HG02870 (cell line): ENCODE measurements around the gene GRID1.

ENCODE experiments used
- ATAC-seq: cut with Tn5 transposase; IDR thresholded peaks from one replicate; pipeline ENCODE4 v1.9.1; 2021; ENCODE audit warnings: mild to moderate bottlenecking, moderate library complexity; ENCODE audit not compliant: unreplicated experiment

The GRID1 gene

GRCh38 chr10:86281396-86281795 is 85.2 kb downstream of the GRID1 start:
- ATAC-seq: no peak

GRCh38 chr10:86269332-86269731 is 97.3 kb downstream of the GRID1 start:
- no peak for ATAC-seq

- ATAC-seq: no peak
Observed at GRCh38 chr10:86267286-86268195, 99.1 kb downstream of the GRID1 start.

- ATAC-seq: no peak
Observed at GRCh38 chr10:86266446-86267242, 100.0 kb downstream of the GRID1 start.

- ATAC-seq: no peak
Observed at GRCh38 chr10:86265895-86266259, 100.7 kb downstream of the GRID1 start.

- ATAC-seq: no peak
Observed at GRCh38 chr10:86265236-86265894, 101.2 kb downstream of the GRID1 start.

GRCh38 chr10:86264481-86265231 is 101.9 kb downstream of the GRID1 start:
- no peak for ATAC-seq

- no peak for ATAC-seq
Observed at GRCh38 chr10:86263907-86264306, 102.7 kb downstream of the GRID1 start.

GRCh38 chr10:86263209-86263608 is 103.4 kb downstream of the GRID1 start:
- no peak for ATAC-seq

- no peak for ATAC-seq
Observed at GRCh38 chr10:86262688-86263181, 103.9 kb downstream of the GRID1 start.

GRCh38 chr10:86261941-86262687 is 104.5 kb downstream of the GRID1 start:
- ATAC-seq: peak; percentile 66

GRCh38 chr10:86261470-86261869 is 105.1 kb downstream of the GRID1 start:
- ATAC-seq: no peak

GRCh38 chr10:86260564-86260963 is 106.0 kb downstream of the GRID1 start:
- no peak for ATAC-seq

GRCh38 chr10:86259901-86260562 is 106.6 kb downstream of the GRID1 start:
- no peak for ATAC-seq

GRCh38 chr10:86258941-86259340 is 107.7 kb downstream of the GRID1 start:
- ATAC-seq: no peak

GRCh38 chr10:86258499-86258898 is 108.1 kb downstream of the GRID1 start:
- no peak for ATAC-seq

- ATAC-seq: no peak
Observed at GRCh38 chr10:86257683-86258082, 108.9 kb downstream of the GRID1 start.

GRCh38 chr10:86256690-86257315 is 109.8 kb downstream of the GRID1 start:
- ATAC-seq: no peak
